Epithelial cell of prostate (primary cell): ENCODE results near the gene ZSWIM4.
A peak's percentile ranks its signal among the peaks of the same experiment; 100 is the strongest.
"Not testable (repeated sequence)": the region's sequence is repeated elsewhere in the genome, so short reads cannot be mapped to it uniquely, and the experiment has no call there.

ENCODE experiments used
- DNase-seq: peaks from one replicate; pipeline ENCODE4 v3.0.0-alpha.2; 2011; ENCODE audit warnings: low read depth, low spot score
- H3K27ac ChIP-seq: fragments of 450-650 bp; 2 replicates; pipeline ENCODE4 v1.5.1; 2017; ENCODE audit warnings: mild to moderate bottlenecking

The ZSWIM4 gene

GRCh38 chr19:13774217-13775191 lies 20.7 kb upstream of the ZSWIM4 start, which contains the start of gene C19orf53:
Gene C19orf53 (plus strand): TSS chr19:13774456. CDS start chr19:13774478, 22 bp downstream.
- peak within 1 kb of the TSS; percentile 71 for H3K27ac ChIP-seq

GRCh38 chr19:13778398-13778797 lies 16.8 kb upstream of the ZSWIM4 start:
- no peak overlapping the region for H3K27ac ChIP-seq
- no peak for DNase-seq

More at GRCh38 chr19:13774217-13775191, 20.7 kb upstream of the ZSWIM4 start, which contains the start of gene C19orf53:
- peak; percentile 56 for DNase-seq

GRCh38 chr19:13778847-13779246 lies 16.4 kb upstream of the ZSWIM4 start:
- DNase-seq, result no peak

GRCh38 chr19:13779794-13780193 lies 15.4 kb upstream of the ZSWIM4 start:
- not testable (repeated sequence) for DNase-seq, H3K27ac ChIP-seq

More at GRCh38 chr19:13778847-13779246, 16.4 kb upstream of the ZSWIM4 start:
- no peak overlapping the region for H3K27ac ChIP-seq

- DNase-seq, result no peak
- H3K27ac ChIP-seq, result no peak overlapping the region
These were observed 13.7 kb upstream of the ZSWIM4 start for GRCh38 chr19:13781547-13781946.

- H3K27ac ChIP-seq, result no peak overlapping the region
- DNase-seq, result no peak
These were observed 12.7 kb upstream of the ZSWIM4 start for GRCh38 chr19:13782537-13782936.

- DNase-seq, result no peak
- H3K27ac ChIP-seq, result no peak overlapping the region
These were observed 11.4 kb upstream of the ZSWIM4 start for GRCh38 chr19:13783565-13784500.

GRCh38 chr19:13784731-13785452 lies 10.4 kb upstream of the ZSWIM4 start:
- H3K27ac ChIP-seq, result no peak overlapping the region
- no peak for DNase-seq

GRCh38 chr19:13788991-13789390 lies 6.3 kb upstream of the ZSWIM4 start:
- no peak for DNase-seq
- H3K27ac ChIP-seq, result peak overlapping the region; percentile 92

- H3K27ac ChIP-seq, result no peak overlapping the region
- DNase-seq, result no peak
These were observed 4.9 kb upstream of the ZSWIM4 start for GRCh38 chr19:13790354-13790753.

GRCh38 chr19:13793317-13793716 lies 1.9 kb upstream of the ZSWIM4 start:
- H3K27ac ChIP-seq, result peak overlapping the region; percentile 97
- DNase-seq, result not testable (repeated sequence)

GRCh38 chr19:13794398-13794756 lies 866 bp upstream of the ZSWIM4 start:
- DNase-seq, result peak; percentile 55
- peak overlapping the region; percentile 97 for H3K27ac ChIP-seq

GRCh38 chr19:13795595-13796300 lies 505 bp downstream of the ZSWIM4 start:
- no peak for DNase-seq
- peak overlapping the region; percentile 97 for H3K27ac ChIP-seq

- peak overlapping the region; percentile 97 for H3K27ac ChIP-seq
- peak; percentile 58 for DNase-seq
These were observed 1.2 kb downstream of the ZSWIM4 start for GRCh38 chr19:13796301-13797057.

GRCh38 chr19:13797058-13797440 lies 1.8 kb downstream of the ZSWIM4 start:
- no peak for DNase-seq
- H3K27ac ChIP-seq, result peak overlapping the region; percentile 97

- peak; percentile 34 for DNase-seq
- H3K27ac ChIP-seq, result peak overlapping the region; percentile 97
These were observed 2.6 kb downstream of the ZSWIM4 start for GRCh38 chr19:13797870-13798269.

GRCh38 chr19:13799669-13800068 lies 4.4 kb downstream of the ZSWIM4 start:
- H3K27ac ChIP-seq, result no peak overlapping the region
- DNase-seq, result no peak

- peak; percentile 39 for DNase-seq
- peak overlapping the region; percentile 80 for H3K27ac ChIP-seq
These were observed 7.8 kb downstream of the ZSWIM4 start for GRCh38 chr19:13803038-13803437.
